NCI-H2029 (cell line): Measurements from ENCODE around the gene FCN1.

Source experiments
- DNase-seq: peaks from one replicate; lab custom pipeline; 2025; lab: John Stamatoyannopoulos, UW

The FCN1 gene

GRCh38 chr9:134937164-134937555, 19.4 kb upstream of the FCN1 start:
- DNase-seq = no peak

- DNase-seq = no peak
Observed at GRCh38 chr9:134936346-134937163, 18.8 kb upstream of the FCN1 start.

- DNase-seq = no peak
Observed at GRCh38 chr9:134935701-134936345, 18.1 kb upstream of the FCN1 start.

DNA sequence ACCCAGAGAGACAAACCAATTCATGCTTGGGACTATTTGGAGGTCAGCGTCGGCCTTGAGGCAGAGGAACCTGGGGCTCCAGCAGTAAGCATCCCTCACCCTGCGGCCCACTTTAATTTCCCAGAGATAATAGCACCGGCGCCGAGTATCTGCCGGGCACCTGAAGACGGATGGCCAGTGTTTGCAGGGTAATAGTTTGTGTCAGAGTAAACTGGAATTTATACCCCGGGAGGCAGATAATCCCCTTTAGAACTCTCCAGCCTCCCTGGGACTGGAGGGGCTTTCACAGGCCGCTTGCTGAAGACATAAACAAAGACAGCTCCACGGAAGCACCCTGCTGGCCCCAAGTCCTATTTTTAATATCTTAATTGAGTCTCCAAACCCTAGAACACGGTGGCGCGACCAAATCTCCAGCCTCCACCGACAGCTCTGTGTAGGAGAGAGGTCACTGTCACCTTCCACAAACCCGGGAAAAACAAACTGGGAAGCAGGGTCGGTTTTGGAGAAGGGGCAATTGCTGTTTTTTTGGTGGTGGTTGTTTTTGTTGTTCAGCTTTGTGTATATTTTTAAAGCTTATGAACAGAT, 17.4 kb upstream of the FCN1 start:
- DNase-seq = no peak

GRCh38 chr9:134933076-134933659, 15.5 kb upstream of the FCN1 start:
- DNase-seq = no peak

- no peak for DNase-seq
Observed at GRCh38 chr9:134932606-134933005, 14.9 kb upstream of the FCN1 start.

DNA sequence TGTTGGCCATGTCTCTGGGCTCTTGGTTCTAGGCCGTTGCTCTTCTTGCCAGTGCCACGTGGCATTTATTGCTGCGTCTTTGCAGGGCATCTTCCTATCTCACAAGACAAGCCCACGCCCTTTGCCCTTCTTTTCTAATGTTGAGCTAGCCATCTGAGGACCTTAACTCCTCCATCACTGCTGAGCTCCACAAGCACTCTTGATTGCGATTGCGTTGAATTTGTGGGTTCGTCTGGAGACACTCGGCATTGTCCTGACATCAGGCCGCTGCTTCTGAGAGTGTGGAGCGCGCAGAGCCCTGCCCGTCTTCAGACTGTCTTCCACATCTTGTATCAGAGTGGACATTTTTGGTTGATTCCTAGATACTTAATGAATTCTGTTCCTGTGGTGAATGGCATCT, 14.5 kb upstream of the FCN1 start:
- no peak for DNase-seq

- DNase-seq = no peak
Observed at GRCh38 chr9:134930398-134930797, 12.7 kb upstream of the FCN1 start.

DNA sequence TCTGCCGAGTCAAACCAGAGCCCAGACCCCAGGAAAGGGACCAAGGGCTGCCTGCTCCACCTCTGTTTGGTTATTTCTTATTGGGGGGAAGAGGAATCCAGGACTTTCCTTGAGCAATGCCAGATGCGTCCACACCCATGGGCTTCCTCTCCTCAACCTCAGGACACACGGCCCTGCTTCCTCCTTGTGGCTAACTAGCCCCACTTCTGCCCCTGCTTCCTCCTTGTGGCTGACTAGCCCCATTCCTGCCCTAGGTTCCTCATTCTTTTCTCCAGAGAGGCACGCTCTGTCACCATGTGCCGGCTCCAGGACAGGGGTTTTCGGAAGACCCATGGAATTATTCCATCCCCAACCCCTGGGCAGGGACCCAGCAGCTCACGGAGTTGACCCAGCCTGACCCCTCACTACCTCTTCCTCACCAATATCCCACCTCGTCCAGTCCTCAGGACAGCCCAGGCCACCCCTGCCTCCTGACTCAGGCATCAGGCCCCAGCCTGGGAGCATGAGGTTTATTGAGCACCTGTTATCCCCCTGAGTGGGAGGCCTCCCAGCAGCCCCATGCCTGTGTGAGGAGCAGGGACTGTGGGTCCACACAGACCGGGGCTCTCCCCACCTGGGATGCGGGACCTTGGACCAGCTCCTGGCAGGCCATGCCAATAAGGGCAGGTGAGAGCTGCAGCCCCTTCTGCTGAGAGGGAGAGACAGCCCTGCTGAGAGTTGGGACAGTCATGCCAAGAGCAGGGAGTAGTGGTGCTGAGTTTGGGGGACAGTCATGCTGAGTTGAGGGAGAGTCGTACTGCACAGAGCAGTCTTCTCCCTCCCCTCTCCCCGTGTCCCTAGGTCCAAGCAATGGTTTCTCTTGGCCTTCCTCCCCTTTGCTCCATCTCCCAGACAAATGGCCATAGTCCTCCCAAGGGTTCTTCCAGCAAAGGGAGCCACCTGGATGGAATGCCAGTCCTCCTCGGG, 11.8 kb upstream of the FCN1 start:
- DNase-seq = no peak

DNA sequence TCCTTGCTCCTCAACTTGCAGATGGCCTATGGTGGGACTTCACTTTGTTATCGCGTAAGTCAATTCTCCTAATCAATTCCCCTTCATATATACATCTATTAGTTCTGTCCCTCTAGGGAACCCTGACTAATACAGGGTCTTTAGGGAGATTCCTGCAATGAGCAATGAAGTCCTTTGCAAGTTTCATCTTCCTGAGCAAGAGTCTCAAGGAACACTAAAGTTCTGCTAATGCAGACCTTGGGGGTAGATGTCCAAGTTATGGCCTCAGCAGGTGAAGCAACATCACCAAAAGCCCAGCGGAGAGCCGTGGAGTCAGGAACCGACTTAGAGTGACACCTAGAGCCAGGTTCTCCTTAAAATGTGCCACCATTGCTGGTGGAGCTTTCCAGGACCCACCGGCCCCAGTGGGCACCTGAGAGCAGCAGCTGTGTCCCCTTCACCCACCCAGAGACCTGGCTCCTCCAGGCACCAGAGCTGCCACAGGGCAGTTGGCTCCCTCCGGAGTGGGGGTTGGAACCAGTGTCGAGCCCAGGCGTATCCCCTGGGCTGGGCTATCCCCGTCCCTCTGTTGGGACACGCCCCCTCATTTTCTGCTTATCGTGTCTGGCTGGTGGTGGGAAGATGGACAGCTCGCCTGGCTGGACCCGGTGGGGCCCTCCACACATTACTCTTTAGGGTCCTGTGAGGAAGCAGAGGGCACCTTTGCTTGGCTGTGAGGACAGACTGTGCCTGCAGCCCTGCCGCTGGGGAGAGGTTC, 10.9 kb upstream of the FCN1 start:
- DNase-seq = no peak

- DNase-seq = no peak
Observed at GRCh38 chr9:134925011-134925511, 7.3 kb upstream of the FCN1 start.

DNA sequence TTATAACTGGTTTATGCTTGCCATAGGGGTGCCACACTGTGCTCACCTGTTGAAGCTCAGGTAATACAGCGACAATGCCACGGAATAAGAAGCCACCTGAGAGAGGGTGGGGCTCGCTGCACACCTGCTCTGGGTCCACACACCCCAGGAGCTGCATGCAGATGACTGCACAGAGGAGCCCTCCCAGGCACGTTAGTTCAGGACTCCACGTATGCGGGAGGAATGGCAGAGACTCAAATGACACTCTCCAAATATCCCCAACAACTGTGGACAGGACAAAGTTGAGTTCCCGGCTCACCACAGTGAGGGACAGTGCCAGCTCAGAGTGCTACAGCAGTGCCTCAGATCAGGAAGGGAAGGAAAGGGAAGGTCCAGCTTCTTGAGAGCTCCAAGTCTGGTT, 5.8 kb upstream of the FCN1 start:
- DNase-seq = no peak

- DNase-seq = no peak
Observed at GRCh38 chr9:134922932-134923240, 5.2 kb upstream of the FCN1 start.

DNA sequence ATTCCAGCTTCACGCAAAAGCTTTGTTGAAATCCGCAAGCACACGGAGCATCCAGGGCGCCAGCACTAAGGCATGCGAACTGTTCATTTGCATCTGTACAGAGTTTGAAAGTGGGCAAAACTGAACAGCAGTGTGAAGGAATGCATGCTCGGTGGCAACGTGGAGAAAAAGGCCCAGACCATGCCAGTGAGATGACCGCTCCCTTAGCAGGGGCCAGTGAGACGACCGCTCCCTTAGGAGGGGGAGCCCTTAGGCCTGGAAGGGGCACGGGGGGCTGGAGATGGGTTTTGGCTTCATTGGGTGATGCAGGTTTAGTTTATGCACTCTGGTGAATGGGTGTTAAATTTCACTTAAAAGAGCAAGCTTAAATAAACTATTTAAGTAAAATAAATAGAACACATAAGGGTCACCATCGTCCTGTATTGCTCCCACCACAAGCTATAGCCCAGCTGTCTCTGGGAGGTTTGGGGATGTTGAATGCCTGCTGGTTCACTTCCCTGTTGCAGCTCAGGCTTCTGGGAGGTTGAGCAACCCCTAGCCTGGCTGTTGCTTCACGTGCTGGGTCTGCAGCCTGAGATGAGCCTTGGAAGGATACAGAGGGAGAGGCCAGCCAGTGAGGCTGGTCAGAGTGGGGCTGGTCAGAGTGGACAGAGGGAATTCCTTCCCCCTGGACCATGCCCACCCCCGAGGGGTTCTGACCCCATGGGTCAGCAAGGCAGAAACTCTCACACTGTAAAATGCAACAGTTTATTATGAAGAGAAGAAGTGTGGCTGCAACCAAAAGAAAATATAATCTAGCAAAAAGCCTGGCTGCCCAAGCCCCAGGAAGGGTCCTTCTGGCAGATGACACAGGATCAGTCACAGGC, 4.6 kb upstream of the FCN1 start:
- DNase-seq = no peak

GRCh38 chr9:134919303-134919702, 1.6 kb upstream of the FCN1 start:
- no peak for DNase-seq

GRCh38 chr9:134918646-134919045, 934 bp upstream of the FCN1 start:
- DNase-seq = no peak

GRCh38 chr9:134916161-134916665, 1.5 kb downstream of the FCN1 start:
- no peak for DNase-seq

DNA sequence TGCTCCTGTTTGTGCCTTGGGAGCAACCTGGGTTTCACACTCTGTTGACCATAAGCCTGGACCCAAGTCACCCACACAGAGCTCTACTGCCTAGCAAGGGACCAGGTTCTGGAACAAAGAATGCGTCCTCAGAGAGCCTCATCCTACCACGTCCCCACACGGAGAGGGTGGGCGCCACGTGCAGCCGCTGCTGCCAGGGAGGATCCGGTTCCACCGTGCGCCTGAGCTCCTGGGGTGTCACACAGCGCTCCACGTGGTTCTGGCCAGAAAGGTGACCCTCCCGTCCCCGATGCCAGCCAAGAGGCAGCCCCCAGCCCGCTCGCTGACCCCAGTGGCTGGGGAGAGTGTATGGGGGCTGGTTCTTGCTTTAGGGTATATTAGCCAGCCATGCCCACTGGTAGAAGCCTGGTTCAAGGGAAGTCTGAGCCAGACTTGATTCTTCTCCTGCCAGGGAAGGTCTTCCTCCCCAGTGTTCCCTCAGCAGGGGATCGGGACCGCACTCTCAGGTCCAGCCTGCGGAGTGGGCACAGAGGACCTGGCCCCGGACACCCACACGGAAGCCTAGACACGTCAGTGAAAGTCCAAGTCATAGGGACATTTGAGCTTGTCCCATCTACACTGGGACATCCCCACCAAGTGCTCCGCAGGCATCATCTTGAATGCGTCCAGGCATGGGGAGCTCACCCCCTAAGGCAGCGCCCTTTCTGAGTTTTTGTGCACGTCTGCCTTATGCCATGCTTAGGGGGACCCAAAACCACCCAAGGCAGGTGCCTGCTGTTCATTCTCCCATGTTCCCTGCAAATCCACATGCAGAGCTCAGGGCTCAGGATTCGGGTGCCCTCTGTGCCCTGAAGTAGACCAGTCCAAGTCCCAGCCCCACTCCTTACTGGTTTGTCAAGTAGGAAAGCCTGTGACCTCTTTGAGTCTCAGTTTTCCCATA, 2.4 kb downstream of the FCN1 start:
- DNase-seq = no peak

- no peak for DNase-seq
Observed at GRCh38 chr9:134914501-134914834, 3.2 kb downstream of the FCN1 start.
